Panc1 (cell line): ENCODE results near the gene EIF1. TPM values are rescaled to one million over a fixed set of nuclear protein-coding genes. Genes with fewer than 3 reads are reported as not detected.

ENCODE experiments used
- ATAC-seq: fragments of 200-7000 bp; cut with Tn5 transposase; 2 replicates; pipeline ENCODE4 v1.9.1; 2020; ENCODE audit warnings: mild to moderate bottlenecking, moderate library complexity
- BruUV-seq: library from RNA; stranded (reverse); fragments of 400-500 nt; replicated peaks from 2 replicates; lab custom pipeline; 2021; lab: Mats Ljungman, UMichigan
- CTCF ChIA-PET: fragments of 300-600 bp; sonication (Branson Sonifier 250); formaldehyde crosslinking; loops from one replicate; lab custom pipeline; 2022; ENCODE audit warnings: antibody characterized with exemption; lab: Charles Lee
- POLR2A ChIA-PET: fragments of 300-600 bp; sonication (Branson Sonifier 250); formaldehyde crosslinking; loops from one replicate; lab custom pipeline; 2022; ENCODE audit warnings: antibody characterized with exemption; lab: Charles Lee
- DNase-seq: peaks from one replicate; pipeline ENCODE4 v3.0.0-alpha.2; 2010; ENCODE audit warnings: low read depth, low spot score
- H3K27ac ChIP-seq: 2 replicates; pipeline ENCODE4 v1.5.1; 2011; ENCODE audit warnings: mild to moderate bottlenecking, low read length, inconsistent platforms
- H3K27me3 ChIP-seq: fragments of 200-500 bp; sonication (Bioruptor generic); 2 replicates; pipeline ENCODE4 v1.6.0; 2014; ENCODE audit warnings: low read length, inconsistent platforms; ENCODE audit not compliant: control insufficient read depth, insufficient read depth
- H3K36me3 ChIP-seq: fragments of 200-500 bp; sonication (Bioruptor generic); 2 replicates; pipeline ENCODE4 v1.5.1; 2014; ENCODE audit warnings: inconsistent platforms, mild to moderate bottlenecking, low read length, moderate library complexity; ENCODE audit not compliant: control insufficient read depth, insufficient read depth
- H3K4me1 ChIP-seq: 2 replicates; pipeline ENCODE4 v1.5.1; 2011; ENCODE audit warnings: inconsistent platforms, mild to moderate bottlenecking, low read length, moderate library complexity; ENCODE audit not compliant: control insufficient read depth, insufficient read depth
- H3K4me3 ChIP-seq, 2 experiments: 2 replicates each; pipeline ENCODE4 v1.5.1; 2011 to 2012; ENCODE audit warnings: low read depth in 2 of 2, low read length in 2 of 2, mild to moderate bottlenecking in 2 of 2, inconsistent platforms in 1 of 2, moderate library complexity in 1 of 2
- H3K9me3 ChIP-seq: fragments of 200-500 bp; sonication (Bioruptor generic); 2 replicates; pipeline ENCODE4 v1.5.1; 2014; ENCODE audit warnings: low read depth, mild to moderate bottlenecking, inconsistent platforms, low read length, moderate library complexity; ENCODE audit not compliant: control insufficient read depth, insufficient read depth
- CTCF ChIP-seq: fragments of 450-650 bp; IDR thresholded peaks from 2 replicates; pipeline ENCODE4 v1.5.1; 2017; ENCODE audit warnings: mild to moderate bottlenecking
- POLR2AphosphoS5 ChIP-seq: IDR thresholded peaks from 2 replicates; pipeline ENCODE4 v1.6.1; 2012; ENCODE audit warnings: mild to moderate bottlenecking, low read depth, low read length, moderate library complexity
- REST ChIP-seq, 2 experiments: IDR thresholded peaks; 2 replicates each; pipeline ENCODE4 v1.6.1; 2011 to 2012; ENCODE audit warnings: low read depth in 2 of 2, control low read depth in 1 of 2, low read length in 1 of 2, mild to moderate bottlenecking in 1 of 2, moderate library complexity in 1 of 2; ENCODE audit not compliant: insufficient read depth in 1 of 2
- SIN3A ChIP-seq: IDR thresholded peaks from 2 replicates; pipeline ENCODE4 v1.6.1; 2012; ENCODE audit warnings: low read depth, mild to moderate bottlenecking, low read length, moderate library complexity, borderline replicate concordance; ENCODE audit not compliant: insufficient read depth
- TCF7L2 ChIP-seq: IDR thresholded peaks from 2 replicates; pipeline ENCODE4 v1.6.1; 2011; ENCODE audit warnings: mild to moderate bottlenecking, low read depth, low read length, inconsistent platforms
- in situ Hi-C: cut with HindIII; loops from 2 replicates; pipeline ENCODE4 v1.10.0; 2016; ENCODE audit warnings: low sequenced_read_pairs, low pct_unique_long_range_greater_than_20kb
- intact Hi-C: fragments of 100-400 bp; cut with micrococcal nuclease; formaldehyde crosslinking; loops from one replicate; pipeline ENCODE4 v1.10.0; 2022; ENCODE audit not compliant: unreplicated experiment
- total RNA-seq: library from RNA; stranded (reverse); gene quantifications from one replicate; pipeline ENCODE4 v1.2.1, GENCODE V29; 2021; ENCODE audit not compliant: unreplicated experiment

Gene EIF1
- total RNA-seq, 1 experiment from 2014 or later = 747 TPM

GRCh38 chr17:41741709-41742108, 53.0 kb downstream of the EIF1 start:
- in situ Hi-C loops (no loop called here), intact Hi-C loops (no loop called here)
- ChIA-PET POLR2A (no interaction called here), CTCF (no interaction called here)
- Histone ChIP-seq H3K9me3 (no peaks in the 10 kb centered on the region), H3K4me3 (no peak overlapping the region), H3K27ac (no peak overlapping the region), H3K27me3 (no peaks in the 10 kb centered on the region), H3K4me1 (peaks cover 23% of the 10 kb centered on the region), H3K36me3 (no peaks in the 10 kb centered on the region)
- DNase-seq (no peak), ATAC-seq (no peak)
- no TSS peak for BruUV-seq
- TF ChIP-seq REST (IDR thresholded peaks at IDR 0.05; ENCODE audit: insufficient read depth in 1 of 2, low read depth in 2 of 2, low read length in 1 of 2) (no peak), TCF7L2 (no peak), SIN3A (no peak), CTCF (no peak), POLR2AphosphoS5 (no peak)

Other genes starting within 250 kb of the EIF1 start
- gene KRT38, start 247.9 kb upstream of the EIF1 start, total RNA-seq = not detected
- gene KRT32, start 221.5 kb upstream of the EIF1 start, total RNA-seq = 0.72 TPM
- gene KRT35, start 207.7 kb upstream of the EIF1 start, total RNA-seq = not detected
- gene KRT36, start 199.0 kb upstream of the EIF1 start, total RNA-seq = not detected
- gene KRT13, start 183.3 kb upstream of the EIF1 start, total RNA-seq = 0.36 TPM
- 70.4 TPM for gene KRT15, start 170.0 kb upstream of the EIF1 start, total RNA-seq
- gene KRT19, start 160.6 kb upstream of the EIF1 start, total RNA-seq = 2,383 TPM
- not detected for gene KRT9, start 116.8 kb upstream of the EIF1 start, total RNA-seq
- not detected for gene KRT14, start 102.0 kb upstream of the EIF1 start, total RNA-seq
- 1.6 TPM for gene KRT16, start 76.1 kb upstream of the EIF1 start, total RNA-seq
- gene KRT17, start 64.3 kb upstream of the EIF1 start, total RNA-seq = 1.9 TPM
- gene GAST, start 23.4 kb downstream of the EIF1 start, total RNA-seq = not detected
- gene HAP1, start 45.8 kb downstream of the EIF1 start, total RNA-seq = 11.6 TPM
- gene JUP, start 97.8 kb downstream of the EIF1 start, total RNA-seq = 352 TPM
- gene P3H4, start 123.1 kb downstream of the EIF1 start, total RNA-seq = 58.9 TPM
- 190 TPM for gene FKBP10, start 124.1 kb downstream of the EIF1 start, total RNA-seq
- gene NT5C3B, start 147.3 kb downstream of the EIF1 start, total RNA-seq = 118 TPM
- gene KLHL10, start 148.9 kb downstream of the EIF1 start, total RNA-seq = not detected
- gene KLHL11, start 176.5 kb downstream of the EIF1 start, total RNA-seq = 12.5 TPM
- gene ACLY, start 230.1 kb downstream of the EIF1 start, total RNA-seq = 225 TPM
- gene ODAD4, start 241.7 kb downstream of the EIF1 start, total RNA-seq = 0.69 TPM